Trophoblast cell (in vitro differentiated cells and primary cell): ENCODE measurements around the gene MEGF11.

Source experiments
- DNase-seq, 2 donors: peaks; one replicate each; pipeline ENCODE4 v3.0.0-alpha.2; 2016
- H2AFZ ChIP-seq: 2 replicates; pipeline ENCODE4 v1.6.1; 2013; ENCODE audit warnings: low read length, moderate library complexity, mild to moderate bottlenecking; ENCODE audit not compliant: insufficient read depth, poor library complexity
- H2AK5ac ChIP-seq: 2 replicates; pipeline ENCODE4 v1.6.1; 2013; ENCODE audit warnings: mild to moderate bottlenecking, low read length
- H2BK120ac ChIP-seq: 2 replicates; pipeline ENCODE4 v1.6.1; 2013; ENCODE audit warnings: low read length, mild to moderate bottlenecking, moderate library complexity; ENCODE audit not compliant: insufficient read depth, poor library complexity
- H2BK12ac ChIP-seq: 2 replicates; pipeline ENCODE4 v1.6.1; 2013; ENCODE audit warnings: mild to moderate bottlenecking, low read length, moderate library complexity
- H2BK5ac ChIP-seq: 2 replicates; pipeline ENCODE4 v1.6.1; 2013; ENCODE audit warnings: low read length, low read depth, moderate library complexity, mild to moderate bottlenecking; ENCODE audit not compliant: poor library complexity
- H3K14ac ChIP-seq: 2 replicates; pipeline ENCODE4 v1.6.1; 2013; ENCODE audit warnings: mild to moderate bottlenecking, low read length
- H3K18ac ChIP-seq: 2 replicates; pipeline ENCODE4 v1.6.1; 2013; ENCODE audit warnings: mild to moderate bottlenecking, low read length
- H3K23ac ChIP-seq: 2 replicates; pipeline ENCODE4 v1.6.1; 2013; ENCODE audit warnings: low read length
- H3K27ac ChIP-seq: 2 replicates; pipeline ENCODE4 v1.5.1; 2013; ENCODE audit warnings: low read depth, mild to moderate bottlenecking, inconsistent platforms, low read length, moderate library complexity
- H3K27me3 ChIP-seq: 2 replicates; pipeline ENCODE4 v1.6.1; 2013; ENCODE audit warnings: inconsistent platforms, mild to moderate bottlenecking, low read length, moderate library complexity; ENCODE audit not compliant: insufficient read depth
- H3K36me3 ChIP-seq, 2 experiments: 1 replicate in 1 of 2; 2 replicates in 1 of 2; pipeline ENCODE4 v1.6.1; 2013; ENCODE audit warnings: low read length in 2 of 2, mild to moderate bottlenecking in 2 of 2, moderate library complexity in 1 of 2; ENCODE audit not compliant: insufficient read depth in 2 of 2, control insufficient read depth in 1 of 2
- H3K4ac ChIP-seq: 2 replicates; pipeline ENCODE4 v1.6.1; 2013; ENCODE audit warnings: low read depth, mild to moderate bottlenecking, low read length, moderate library complexity
- H3K4me1 ChIP-seq, 2 experiments: 1 replicate in 1 of 2; 2 replicates in 1 of 2; pipeline ENCODE4 v1.6.1; 2013; ENCODE audit warnings: low read length in 2 of 2, mild to moderate bottlenecking in 2 of 2, moderate library complexity in 1 of 2; ENCODE audit not compliant: insufficient read depth in 2 of 2, control insufficient read depth in 1 of 2
- H3K4me2 ChIP-seq: 2 replicates; pipeline ENCODE4 v1.6.1; 2013; ENCODE audit warnings: inconsistent platforms, mild to moderate bottlenecking, low read length, moderate library complexity
- H3K4me3 ChIP-seq: 2 replicates; pipeline ENCODE4 v1.5.1; 2013; ENCODE audit warnings: mild to moderate bottlenecking, low read depth, low read length, inconsistent platforms
- H3K79me1 ChIP-seq: one replicate; pipeline ENCODE4 v1.6.1; 2013; ENCODE audit warnings: low read length
- H3K79me2 ChIP-seq: 2 replicates; pipeline ENCODE4 v1.6.1; 2013; ENCODE audit warnings: low read length, mild to moderate bottlenecking; ENCODE audit not compliant: control insufficient read depth, insufficient read depth, poor library complexity
- H3K9ac ChIP-seq: 2 replicates; pipeline ENCODE4 v1.6.1; 2013; ENCODE audit warnings: mild to moderate bottlenecking, low read length
- H3K9me3 ChIP-seq: 2 replicates; pipeline ENCODE4 v1.6.1; 2013; ENCODE audit warnings: low read depth, mild to moderate bottlenecking, control low read depth, inconsistent platforms, low read length; ENCODE audit not compliant: insufficient read depth
- H4K12ac ChIP-seq: 2 replicates; pipeline ENCODE4 v1.6.1; 2013; ENCODE audit warnings: low read depth, mild to moderate bottlenecking, low read length, moderate library complexity
- H4K8ac ChIP-seq: 2 replicates; pipeline ENCODE4 v1.6.1; 2013; ENCODE audit warnings: low read depth, mild to moderate bottlenecking, low read length, moderate library complexity
- H4K91ac ChIP-seq: one replicate; pipeline ENCODE4 v1.6.1; 2013; ENCODE audit warnings: low read depth, mild to moderate bottlenecking, low read length, moderate library complexity
- WGBS: extraction: QIAGEN DNeasy Blood & Tissue Kit; methylation state at CpG from one replicate; pipeline ENCODE4 v1.1.7; 2013; ENCODE audit warnings: missing lambda C conversion rate; ENCODE audit not compliant: insufficient read length, insufficient coverage; ENCODE audit errors: extremely low coverage; 5-methylcytosine and 5-hydroxymethylcytosine counted together

MEGF11 gene

GRCh38 chr15:66047321-66048024, 206.1 kb downstream of the MEGF11 start:
- H3K14ac ChIP-seq: no peak overlapping the region

GRCh38 chr15:66046751-66047150, 206.8 kb downstream of the MEGF11 start:
- no peaks in the 10 kb centered on the region for H3K27me3 ChIP-seq
- no peak overlapping the region for H3K4me2 ChIP-seq
- no peak overlapping the region for H2BK12ac ChIP-seq
- H3K27ac ChIP-seq: no peak overlapping the region
- no peak for DNase-seq
- H2BK5ac ChIP-seq: no peak overlapping the region
- H2AFZ ChIP-seq: no peak overlapping the region
- H3K4ac ChIP-seq: no peak overlapping the region
- H2AK5ac ChIP-seq: no peak overlapping the region
- no peak overlapping the region for H3K18ac ChIP-seq
- H3K4me3 ChIP-seq: no peak overlapping the region
- H3K79me2 ChIP-seq: no peaks in the 10 kb centered on the region
- H3K9ac ChIP-seq: no peak overlapping the region
- no peak overlapping the region for H4K12ac ChIP-seq
- no CpG with 5 or more reads among the region's 1 CpG for WGBS
- no peaks in the 10 kb centered on the region for H3K79me1 ChIP-seq
- no peak overlapping the region for H4K91ac ChIP-seq
- H3K36me3 ChIP-seq: no peaks in the 10 kb centered on the region
- H4K8ac ChIP-seq: no peak overlapping the region
- H3K4me1 ChIP-seq: peaks cover 0 to 3% of the 10 kb centered on the region in 2 experiments
- H3K9me3 ChIP-seq: no peaks in the 10 kb centered on the region
- H3K14ac ChIP-seq: no peak overlapping the region
- no peak overlapping the region for H2BK120ac ChIP-seq
- H3K23ac ChIP-seq: no peak overlapping the region

More at GRCh38 chr15:66047321-66048024, 206.1 kb downstream of the MEGF11 start:
- Histone ChIP-seq H3K18ac (no peak overlapping the region), H2BK5ac (no peak overlapping the region), H3K4me3 (no peak overlapping the region), H3K36me3 (no peaks in the 10 kb centered on the region), H3K4me2 (no peak overlapping the region), H3K27me3 (no peaks in the 10 kb centered on the region), H2AFZ (no peak overlapping the region), H2BK12ac (no peak overlapping the region), H3K9me3 (no peaks in the 10 kb centered on the region), H3K4ac (no peak overlapping the region), H4K12ac (no peak overlapping the region), H3K4me1 (peaks cover 0 to 2% of the 10 kb centered on the region in 2 experiments), H3K79me2 (no peaks in the 10 kb centered on the region), H4K8ac (no peak overlapping the region), H2AK5ac (no peak overlapping the region), H2BK120ac (no peak overlapping the region), H3K27ac (no peak overlapping the region), H3K23ac (no peak overlapping the region), H3K9ac (no peak overlapping the region), H3K79me1 (no peaks in the 10 kb centered on the region), H4K91ac (no peak overlapping the region)
- WGBS: no CpG with 5 or more reads among the region's 9 CpGs
- DNase-seq: no peak

GRCh38 chr15:66046326-66046725, 207.2 kb downstream of the MEGF11 start:
- Histone ChIP-seq H3K4me1 (peaks cover 0 to 3% of the 10 kb centered on the region in 2 experiments), H3K79me1 (no peaks in the 10 kb centered on the region), H3K27ac (no peak overlapping the region), H2AK5ac (no peak overlapping the region), H3K79me2 (no peaks in the 10 kb centered on the region), H4K91ac (no peak overlapping the region), H3K4ac (no peak overlapping the region), H3K23ac (no peak overlapping the region), H3K14ac (no peak overlapping the region), H3K9me3 (no peaks in the 10 kb centered on the region), H3K27me3 (no peaks in the 10 kb centered on the region), H3K4me2 (no peak overlapping the region), H2BK5ac (no peak overlapping the region), H4K8ac (no peak overlapping the region), H2AFZ (no peak overlapping the region), H3K4me3 (peak overlapping the region; percentile 8), H4K12ac (no peak overlapping the region), H3K9ac (no peak overlapping the region), H2BK120ac (no peak overlapping the region), H3K18ac (no peak overlapping the region), H3K36me3 (no peaks in the 10 kb centered on the region), H2BK12ac (no peak overlapping the region)
- no peak for DNase-seq
- WGBS: no CpG with 5 or more reads among the region's 8 CpGs

- H3K36me3 ChIP-seq: no peaks in the 10 kb centered on the region
- no peak overlapping the region for H2BK12ac ChIP-seq
- no peak overlapping the region for H3K4me3 ChIP-seq
- H3K14ac ChIP-seq: no peak overlapping the region
- no peak overlapping the region for H3K18ac ChIP-seq
- H3K9ac ChIP-seq: no peak overlapping the region
- peaks cover 0 to 3% of the 10 kb centered on the region in 2 experiments for H3K4me1 ChIP-seq
- no peak overlapping the region for H3K4me2 ChIP-seq
- no peak overlapping the region for H2AFZ ChIP-seq
- H3K27me3 ChIP-seq: no peaks in the 10 kb centered on the region
- no peak for DNase-seq
- no peak overlapping the region for H4K12ac ChIP-seq
- no peaks in the 10 kb centered on the region for H3K79me2 ChIP-seq
- H2AK5ac ChIP-seq: no peak overlapping the region
- no peak overlapping the region for H3K23ac ChIP-seq
- H3K4ac ChIP-seq: no peak overlapping the region
- no CpG with 5 or more reads among the region's 5 CpGs for WGBS
- H3K9me3 ChIP-seq: no peaks in the 10 kb centered on the region
- H3K27ac ChIP-seq: no peak overlapping the region
- H4K8ac ChIP-seq: no peak overlapping the region
- no peak overlapping the region for H2BK5ac ChIP-seq
- no peak overlapping the region for H4K91ac ChIP-seq
- no peaks in the 10 kb centered on the region for H3K79me1 ChIP-seq
- H2BK120ac ChIP-seq: no peak overlapping the region
These were observed 208.0 kb downstream of the MEGF11 start for GRCh38 chr15:66045542-66045941.
